Germinal center (tissue), 1 donor: ENCODE data around the gene CCDC27.

Experiments
- DNase-seq: peaks from one replicate; pipeline ENCODE4 v3.0.0; 2012; ENCODE audit warnings: mixed read lengths, low spot score

The CCDC27 gene

DNA sequence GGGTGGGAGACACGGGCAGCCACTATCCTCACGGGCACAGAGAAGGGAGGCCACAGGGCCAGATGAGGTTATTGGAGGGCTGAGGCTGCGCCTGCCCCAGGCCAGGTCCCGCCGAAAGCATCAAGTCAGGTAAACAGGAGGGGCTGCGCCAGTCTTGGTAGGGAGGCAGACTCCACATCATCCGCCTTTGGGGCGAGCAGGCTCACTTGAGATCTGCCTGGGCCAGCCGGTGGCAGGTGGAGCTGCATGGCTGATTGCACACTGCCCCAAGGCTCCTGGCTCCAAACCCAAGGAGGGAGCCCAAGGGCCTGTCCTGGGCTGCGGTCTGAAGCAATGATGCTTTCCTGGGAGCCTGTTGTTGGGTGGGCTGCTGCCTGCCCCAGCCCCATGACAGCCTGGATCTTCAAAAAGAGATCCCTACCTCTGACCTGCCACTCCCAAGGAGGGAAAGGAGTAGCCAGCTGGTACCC lies 24.9 kb downstream of the CCDC27 start:
- DNase-seq: no peak

DNA sequence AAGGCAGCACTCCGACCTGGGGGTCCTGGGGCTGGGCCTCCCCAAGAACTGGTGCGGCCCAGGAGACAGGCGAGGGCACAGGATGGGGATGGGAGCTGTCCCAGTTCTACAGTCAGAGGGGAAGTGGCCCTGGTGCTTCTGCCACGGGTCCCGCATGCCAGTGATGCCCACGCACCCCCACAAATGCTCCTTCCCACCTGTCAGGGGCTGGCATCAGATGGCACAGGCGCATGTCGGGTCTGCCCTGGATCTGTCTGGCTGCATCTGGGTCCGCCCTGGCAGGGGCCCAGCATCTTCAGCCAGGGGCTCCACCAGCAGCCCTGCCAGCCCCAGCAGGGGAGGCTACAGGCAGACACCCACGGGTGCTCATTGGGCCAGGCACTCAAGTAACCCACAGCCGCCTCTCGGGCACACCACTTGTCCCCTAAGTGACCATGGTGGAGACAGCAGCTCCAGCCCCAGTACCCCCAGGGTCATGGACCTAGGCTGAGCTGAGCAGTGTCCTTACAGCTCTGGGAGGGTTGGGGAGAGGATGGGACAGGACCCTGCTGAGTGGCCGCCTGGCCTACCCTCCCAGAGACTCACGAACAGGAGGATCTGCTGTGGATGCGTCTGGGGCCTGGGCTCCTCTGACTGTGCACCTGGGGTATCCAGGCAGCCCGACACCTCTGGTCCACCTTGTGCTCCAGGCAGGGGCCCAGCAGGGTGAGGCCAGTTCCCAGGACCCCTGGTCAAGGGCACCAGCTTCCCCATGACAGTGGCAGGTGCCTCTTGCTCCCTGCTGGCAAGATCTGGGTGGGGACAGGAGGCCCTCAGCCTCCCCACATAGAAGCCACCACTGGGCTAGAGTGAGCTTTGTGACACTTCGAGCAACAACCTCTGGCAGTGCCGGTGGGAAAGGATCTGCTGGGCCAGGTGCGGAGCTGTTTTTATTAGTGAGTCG lies 25.7 kb downstream of the CCDC27 start:
- DNase-seq: no peak

DNA sequence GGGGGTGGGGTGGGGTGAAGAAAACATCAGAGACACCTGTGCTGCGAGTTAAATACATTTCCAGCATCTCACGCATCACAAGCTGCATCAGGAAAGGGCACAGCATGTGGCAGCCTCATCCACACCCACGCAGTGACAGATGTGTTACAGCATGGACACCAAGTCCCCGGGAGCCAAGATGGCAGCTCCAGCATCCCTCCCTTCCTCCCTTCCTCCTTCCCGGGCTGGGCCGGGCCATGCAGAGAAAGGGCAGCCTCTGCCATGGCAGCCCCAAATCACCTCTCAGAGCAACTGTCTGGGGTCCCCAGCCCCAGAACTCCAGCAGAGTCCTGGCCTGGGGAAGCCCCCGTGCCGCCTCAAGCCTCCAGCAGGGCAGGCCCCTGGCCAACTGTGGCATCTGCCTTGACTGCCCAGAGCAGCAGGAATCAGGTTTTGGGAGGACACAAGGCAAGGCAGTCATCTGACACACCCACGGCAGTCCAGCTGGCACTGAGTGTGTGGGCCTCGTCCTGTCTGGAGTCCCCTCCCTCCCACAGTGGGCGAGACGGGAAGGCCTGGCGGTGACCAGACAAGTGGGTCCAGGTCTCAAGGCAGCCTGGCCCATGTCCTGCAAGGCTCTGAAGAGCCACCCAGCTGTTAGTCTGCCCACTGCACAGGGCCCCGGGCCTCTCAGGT lies 26.5 kb downstream of the CCDC27 start:
- no peak for DNase-seq

DNA sequence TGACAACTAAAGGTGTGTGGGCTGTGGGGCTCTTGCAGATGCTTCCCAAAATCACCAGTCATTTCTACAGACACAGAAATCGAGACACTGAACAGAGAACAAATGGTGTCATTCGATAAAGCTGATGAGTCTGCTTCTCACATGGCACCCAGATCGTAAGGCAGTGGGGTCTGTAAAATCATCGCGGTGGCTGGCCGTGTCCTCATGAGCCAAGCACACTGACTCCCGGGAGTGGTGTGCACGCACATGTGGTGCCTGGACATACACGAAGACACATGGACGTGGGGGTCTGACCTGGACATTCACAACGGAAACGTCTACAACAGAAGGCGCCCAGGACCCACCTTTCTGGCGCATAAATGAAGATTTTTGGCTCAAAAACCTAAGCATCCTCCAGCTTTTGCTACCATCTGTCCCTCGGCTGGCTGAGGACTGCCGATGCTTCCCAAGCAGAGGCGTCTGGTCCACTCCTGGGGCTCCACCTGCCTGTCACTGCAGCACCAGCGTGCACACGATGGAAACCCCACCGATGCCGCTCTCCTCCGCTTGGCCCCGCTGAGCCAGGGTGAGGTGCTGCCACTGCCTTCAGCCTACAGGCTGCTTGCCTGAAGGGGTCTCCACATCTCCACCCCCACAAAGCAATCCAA lies 27.1 kb downstream of the CCDC27 start:
- DNase-seq: no peak

DNA sequence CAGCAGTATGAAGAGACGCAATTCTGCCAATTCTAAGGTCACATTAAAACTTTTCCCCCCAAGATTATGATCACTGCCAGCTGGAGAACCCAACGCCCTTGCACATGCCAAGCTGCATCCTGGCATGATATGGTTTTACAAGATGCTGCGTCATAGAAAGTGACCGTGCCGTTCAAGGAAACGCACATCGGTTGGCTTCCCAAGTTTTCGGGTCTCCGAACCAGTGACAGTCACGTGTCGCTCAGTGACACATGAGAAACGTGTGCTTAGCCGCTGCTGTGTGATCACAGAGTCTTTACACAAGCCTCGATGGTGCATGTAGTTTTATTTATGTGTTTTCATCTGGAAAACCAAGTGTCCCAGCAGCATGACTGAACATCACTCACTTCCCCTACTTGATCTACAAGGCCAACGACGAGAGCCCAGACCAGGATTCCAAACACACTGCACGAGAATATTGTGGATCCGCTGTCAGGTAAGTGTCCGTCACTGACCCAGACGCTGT lies 27.7 kb downstream of the CCDC27 start:
- no peak for DNase-seq

DNA sequence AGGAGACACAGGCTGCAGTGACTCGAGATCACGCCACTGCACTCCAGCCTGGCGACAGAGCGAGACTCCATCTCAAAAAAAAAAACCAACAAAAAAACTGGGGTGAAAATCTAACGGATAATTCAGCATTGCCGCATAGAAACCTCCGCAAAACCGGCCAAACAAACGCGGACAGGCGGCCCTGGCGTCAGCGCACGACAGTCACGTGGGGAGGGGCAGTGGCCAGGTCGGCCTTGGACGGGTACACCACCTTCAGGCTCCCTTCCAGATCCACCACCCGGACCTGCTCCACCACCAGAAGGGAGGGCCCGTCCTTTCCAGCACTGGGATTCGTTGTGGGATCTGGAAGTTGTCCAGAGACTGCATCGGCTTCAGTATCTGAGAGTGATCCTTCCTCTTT lies 28.7 kb downstream of the CCDC27 start:
- no peak for DNase-seq

DNA sequence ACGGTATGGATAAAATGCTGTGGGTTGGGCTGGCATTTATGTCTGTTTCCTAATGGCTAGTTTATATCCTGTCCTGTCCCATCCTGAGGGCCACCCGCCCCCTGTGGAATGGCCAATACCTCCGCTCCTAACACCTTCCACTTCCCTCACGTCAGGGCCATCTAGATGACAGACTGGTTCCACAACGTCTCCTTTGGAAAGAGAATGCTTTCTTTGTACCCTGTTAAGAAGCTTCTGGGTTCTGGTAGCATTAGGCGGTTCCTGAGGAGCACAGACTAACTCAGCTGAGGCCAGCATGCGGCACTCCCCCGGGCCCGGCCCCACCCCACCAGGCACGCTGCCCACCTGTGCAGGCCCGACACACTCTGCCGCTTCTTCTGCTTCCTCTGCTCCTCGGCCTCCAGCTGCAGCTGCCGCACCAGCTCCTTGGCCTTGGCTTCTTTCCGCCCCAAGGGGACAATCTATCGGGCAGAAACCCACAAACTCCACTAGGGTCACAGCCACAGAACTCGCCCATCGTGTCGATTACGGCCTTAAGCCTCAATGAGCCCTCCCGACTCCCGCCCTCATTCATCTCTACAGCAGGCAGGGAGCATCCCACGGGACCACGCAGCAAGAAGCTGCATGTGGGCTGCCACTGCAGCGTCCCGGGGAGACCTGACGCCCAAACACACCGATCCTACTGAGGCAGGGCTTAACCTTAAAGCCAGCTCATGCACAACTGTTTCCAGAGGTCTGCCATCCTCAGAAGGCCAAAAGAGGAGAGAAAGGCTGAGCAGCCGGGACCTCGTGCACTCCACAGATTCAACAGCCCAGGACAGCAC lies 31.6 kb downstream of the CCDC27 start:
- no peak for DNase-seq

DNA sequence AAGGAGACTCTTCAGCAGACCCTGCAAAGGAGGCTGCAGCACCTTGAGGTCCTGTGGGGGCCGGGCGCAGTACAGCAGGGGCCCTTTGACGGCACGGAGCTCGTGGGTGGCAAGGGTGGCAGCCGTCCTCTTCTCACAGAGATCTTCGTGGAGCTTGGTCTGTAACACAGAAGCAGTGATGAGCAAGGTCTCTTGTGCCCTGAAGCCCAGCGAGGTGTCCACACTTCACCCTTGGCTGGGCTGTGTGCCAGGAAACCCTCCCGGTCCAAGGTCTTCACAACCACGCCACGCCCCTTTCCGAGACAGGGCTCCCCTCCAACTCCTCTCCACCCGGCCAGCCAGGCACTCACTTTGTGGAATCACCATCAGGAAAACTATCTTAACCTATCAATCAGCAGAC lies 32.8 kb downstream of the CCDC27 start:
- DNase-seq: no peak

DNA sequence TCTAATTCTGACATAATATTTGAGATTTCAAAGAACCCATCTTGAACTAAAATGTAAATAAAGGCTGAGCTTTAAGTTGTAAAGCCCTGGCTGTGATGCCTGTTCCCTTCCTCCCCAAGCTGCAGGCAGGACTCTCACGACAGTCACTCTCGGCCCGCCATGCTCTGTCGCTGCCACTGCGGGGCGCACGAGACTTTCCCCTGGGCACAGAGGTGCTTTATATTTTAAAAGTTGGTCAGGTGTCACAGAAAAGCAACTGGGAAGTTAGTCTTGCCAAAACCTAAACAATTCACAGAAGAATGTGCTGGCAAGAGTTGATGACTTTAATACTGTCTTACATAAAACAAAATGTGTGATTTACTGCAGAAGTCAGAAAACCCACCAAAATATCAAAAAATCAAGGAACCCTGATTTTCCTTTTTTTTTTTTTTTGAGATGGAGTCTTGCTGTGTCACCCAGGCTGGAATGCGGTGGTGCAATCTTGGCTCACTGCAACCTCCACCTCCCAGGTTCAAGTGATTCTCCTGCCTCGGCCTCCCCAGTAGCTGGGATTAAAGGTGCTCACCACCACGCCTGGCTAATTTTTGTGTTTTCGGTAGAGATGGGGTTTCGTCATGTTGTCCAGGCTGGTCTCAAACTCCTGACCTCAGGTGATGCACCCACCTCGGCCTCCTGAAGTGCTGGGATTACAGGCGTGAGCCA lies 33.4 kb downstream of the CCDC27 start:
- no peak for DNase-seq

DNA sequence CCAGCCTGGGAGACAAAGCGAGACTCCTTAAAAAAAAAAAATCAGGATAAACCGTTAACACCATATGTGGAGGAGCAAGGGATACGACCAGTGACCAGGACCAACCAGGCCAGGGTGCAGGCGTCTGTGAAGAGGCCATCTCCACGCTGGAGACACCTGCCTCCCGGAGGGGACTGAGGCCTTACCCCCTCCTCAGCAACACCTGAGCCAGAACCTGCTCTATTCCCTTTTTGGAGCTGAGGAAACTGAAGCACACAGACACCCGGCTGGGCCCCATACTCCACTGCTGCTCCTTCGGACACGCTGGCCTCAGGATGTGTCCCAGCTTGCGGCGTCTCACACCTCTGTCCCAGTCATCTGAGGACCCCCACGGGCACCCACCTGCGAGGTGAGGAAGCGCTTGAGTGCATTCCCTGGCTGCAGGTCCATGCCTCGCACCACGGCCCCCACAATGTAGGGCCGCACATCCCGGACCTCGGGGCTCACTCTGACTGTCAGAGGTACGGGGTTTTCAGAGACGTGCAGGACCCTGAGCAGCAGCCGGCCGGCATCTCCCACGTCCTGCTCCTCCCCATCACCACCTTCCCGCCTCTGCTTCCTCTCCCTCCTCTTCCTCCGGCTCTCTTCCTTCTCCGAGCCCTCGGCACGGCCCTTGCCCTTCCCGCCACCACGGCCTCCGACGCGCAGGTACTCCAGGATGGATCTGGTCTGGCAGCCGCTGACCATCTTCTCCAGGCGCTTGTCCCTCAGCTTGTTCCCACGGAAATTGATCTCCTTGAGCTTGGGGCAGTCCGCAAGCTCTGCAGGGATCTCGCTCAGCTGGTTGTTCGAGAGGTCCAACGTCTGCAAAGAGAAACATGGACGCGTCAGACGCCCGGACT lies 34.5 kb downstream of the CCDC27 start:
- DNase-seq: no peak

DNA sequence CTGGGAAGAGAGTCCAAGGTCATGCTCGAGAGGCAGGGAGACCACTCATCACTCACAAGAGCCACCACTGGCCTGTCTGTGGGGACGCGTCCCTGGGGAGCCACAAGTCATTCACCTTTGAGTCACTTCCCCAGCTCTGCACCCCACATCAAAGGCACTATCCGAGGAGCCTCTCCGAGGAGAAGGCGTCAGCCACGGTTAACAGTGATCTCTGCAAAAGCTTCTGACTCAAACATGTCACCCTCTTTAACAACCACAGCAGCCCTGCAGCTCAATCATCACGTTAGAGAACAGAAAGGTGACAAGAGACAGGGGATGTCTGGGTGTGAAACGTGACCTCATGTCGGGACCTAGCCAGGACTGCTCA lies 35.1 kb downstream of the CCDC27 start:
- DNase-seq: no peak

DNA sequence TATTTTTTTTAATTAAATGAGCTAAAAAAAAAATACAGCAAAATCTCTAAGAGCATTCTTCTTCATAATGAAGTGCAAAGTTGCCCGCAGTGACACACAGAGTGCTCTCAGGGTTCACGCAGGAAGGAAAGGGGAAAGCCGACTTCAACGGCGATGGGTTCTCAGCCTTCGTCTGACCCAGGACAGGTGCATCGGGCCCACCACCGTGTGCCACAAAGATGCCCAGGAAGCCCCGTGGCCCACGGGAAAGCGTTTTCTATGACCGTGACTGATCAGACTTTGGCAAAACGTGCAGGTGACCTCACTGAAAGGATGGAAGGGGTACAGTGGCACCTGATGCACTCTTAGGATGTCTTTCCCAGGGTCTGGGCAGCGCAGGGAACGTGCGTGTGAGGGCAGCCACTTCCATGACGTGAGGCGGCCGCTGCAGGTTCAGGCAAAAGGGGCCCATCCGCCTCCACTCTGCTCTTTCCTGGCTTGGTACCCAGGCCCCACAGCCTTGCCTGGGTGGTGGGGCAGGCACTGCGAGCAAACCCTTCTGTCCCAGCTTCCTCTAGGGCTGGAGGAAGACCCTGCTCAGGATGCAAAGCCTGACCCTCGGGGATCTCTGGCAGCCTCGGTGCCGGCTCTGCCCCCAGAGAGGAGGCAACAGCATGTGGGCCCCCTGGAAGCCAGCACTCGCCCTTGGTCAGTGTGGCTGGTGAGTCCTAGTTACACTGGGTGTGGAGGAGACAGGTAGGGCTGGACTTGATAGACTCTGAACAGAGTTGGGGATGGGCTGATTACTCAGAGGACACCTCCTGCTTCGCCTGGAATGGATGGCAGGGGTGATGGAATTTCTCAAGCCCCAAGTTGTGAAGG lies 35.7 kb downstream of the CCDC27 start:
- no peak for DNase-seq

DNA sequence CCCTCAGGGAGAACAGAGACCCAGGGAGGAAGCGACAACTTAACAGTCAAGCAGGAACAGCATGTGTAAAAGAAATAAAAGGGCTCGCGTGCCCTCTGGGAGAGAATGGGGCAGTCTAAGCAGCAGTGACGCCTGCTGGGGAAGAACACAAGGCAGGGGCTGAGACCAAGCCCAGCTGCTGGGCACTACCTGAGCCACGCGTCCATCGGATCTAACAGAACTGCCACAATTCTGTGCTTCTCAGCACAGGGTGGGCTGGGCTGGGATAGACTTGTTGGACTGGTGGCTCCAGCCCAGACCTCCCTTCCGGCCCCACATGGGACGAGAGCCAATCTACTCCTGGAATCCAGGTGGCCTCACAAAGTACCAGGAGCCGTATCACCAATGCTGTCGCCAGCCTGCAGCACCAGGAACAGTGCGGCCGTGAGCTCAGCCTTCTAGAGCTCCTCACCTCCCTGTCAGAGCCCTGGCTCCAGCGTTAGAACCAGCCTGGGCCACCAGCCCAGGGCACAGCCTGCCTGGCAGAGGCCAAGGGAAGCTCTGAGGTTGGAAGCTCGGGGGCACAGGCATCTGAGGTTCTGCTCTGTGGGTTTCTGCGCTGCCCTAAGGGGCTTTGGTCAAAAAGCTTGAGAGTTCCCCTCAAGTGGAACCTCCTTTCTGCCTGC lies 36.6 kb downstream of the CCDC27 start:
- DNase-seq: no peak

DNA sequence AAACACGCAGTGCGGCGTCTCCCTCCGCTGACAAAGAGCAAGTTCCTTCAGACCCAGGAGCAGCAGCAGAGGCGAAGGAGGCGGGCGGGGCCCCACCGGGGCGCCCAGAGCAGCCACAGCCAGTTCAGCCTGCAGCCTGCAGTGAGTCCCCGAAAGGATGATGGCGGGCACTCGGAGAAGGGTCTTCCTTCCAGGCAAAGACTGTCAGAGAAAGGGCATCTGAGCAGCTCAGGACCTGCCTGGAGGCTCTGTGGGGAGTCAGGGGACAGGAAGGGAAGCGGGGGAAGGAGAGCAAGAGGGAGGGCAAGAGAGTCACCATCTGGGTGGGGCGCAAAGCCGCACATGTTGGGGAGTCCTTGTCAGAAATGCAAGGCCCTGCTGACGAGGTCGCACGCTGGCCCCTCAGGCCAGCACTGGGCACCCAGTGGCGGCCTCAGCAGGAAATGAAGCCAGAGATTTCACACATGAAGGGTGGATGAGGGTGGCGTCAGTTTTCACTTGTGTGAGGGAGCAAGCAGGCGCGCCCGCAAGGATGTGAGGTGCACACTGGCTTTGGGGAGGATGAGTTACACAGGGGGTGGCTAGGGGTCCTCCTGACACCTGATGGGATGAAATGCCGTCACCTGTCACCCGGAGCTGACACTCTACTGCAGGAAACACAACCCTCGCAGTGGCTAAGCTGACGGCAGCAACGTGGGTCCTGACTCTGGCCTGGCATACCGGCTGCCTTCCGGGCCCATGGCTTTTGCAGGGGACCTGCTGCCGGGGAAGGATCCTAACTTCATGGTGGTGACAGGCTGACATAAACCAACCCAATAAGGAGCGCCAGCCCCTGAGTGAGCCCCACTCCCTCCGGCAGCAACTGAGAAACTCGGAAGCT lies 37.4 kb downstream of the CCDC27 start:
- no peak for DNase-seq

DNA sequence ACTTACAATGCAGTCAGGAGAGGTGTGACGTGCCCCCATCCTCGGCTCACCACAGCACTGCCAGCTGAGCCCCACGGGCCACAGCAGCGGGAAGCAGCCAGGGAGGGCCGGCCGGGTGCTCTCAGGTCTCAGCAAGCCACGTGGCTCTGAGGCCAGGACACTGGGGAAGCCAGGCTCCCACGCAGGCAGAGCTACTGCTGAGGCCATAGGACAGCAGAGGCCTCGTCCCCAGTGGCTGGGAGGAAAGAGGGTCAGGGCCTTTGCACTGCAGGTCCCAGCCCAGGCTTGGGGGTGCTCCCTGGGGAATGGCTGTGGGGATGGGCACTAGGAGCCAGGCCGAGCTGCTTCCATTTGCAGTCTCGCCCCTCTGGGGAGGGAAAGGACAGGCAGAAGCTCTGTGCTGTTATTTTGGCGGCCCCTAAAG lies 38.3 kb downstream of the CCDC27 start:
- DNase-seq: no peak

DNA sequence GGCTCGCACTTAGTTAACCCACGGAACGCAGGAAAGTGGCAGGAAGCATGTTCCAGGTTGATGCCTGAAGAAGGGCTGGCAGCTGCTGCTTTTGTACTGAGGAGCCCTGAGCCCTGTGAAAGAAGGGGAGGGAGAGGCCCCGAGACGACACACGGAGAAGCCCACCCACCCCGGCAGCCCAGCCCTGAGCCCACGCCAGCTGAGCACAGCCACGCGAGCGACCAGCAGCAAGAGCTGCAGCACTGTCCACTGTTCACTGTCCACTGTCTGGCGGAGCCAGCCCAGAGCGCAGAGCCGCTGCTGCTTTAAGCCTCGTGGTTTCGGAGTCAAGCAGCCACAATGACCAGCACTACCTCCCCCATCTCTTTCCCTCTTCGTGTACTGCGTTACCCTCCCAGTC lies 38.7 kb downstream of the CCDC27 start:
- no peak for DNase-seq

DNA sequence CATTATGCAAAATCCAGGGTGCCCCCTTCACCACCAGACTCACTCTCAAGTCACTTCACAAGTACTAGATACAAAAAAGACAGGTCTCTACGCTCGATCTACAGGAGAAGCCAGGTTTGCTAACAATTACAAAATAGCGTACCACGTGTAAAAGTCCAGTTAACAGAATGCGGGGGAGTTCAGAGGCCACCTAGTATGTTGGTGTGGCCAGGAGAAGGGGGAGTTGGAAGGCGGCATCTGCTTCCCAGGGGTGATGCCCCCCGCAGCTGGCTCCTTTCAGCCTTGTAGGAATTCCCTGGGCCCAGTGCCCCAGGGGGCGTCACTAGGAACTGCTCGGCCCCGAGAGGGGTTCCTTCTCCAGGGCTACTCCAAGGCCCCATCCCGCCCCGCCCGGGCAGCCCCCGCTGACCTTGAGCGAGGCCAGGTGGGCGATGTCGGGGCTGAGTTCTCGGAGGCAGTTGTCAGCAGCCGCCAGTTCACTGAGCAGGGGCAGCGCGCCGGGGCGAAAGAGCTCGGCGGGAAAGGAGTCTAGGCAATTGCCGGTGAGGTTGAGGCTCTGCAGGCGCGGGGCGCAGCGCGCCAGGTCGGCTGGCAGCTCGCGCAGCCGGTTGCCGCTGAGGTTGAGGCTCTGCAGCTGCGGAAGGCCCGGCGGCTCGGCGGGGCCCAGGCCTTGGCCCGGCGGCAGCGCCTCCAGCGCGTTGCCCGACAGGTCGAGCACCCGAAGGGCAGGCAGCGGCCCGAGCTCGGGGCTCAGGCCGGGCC lies 43.4 kb downstream of the CCDC27 start:
- peak; percentile 48 for DNase-seq
